Uterus (tissue), 2 donors: ENCODE measurements around the gene ADARB2.

Source experiments
- POLR2A ChIP-seq, 2 donors: fragments of 450-650 bp; IDR thresholded peaks; one replicate each; pipeline ENCODE4 v1.6.1; 2016; ENCODE audit warnings: antibody characterized with exemption in 2 of 2, mild to moderate bottlenecking in 1 of 2, moderate library complexity in 1 of 2
- TF ChIP-seq, protein P1 (sequence below), 4 experiments: fragments of 200-600 bp in 2 of 4; fragments of 450-650 bp in 2 of 4; sonication (generic) in 2 of 4; IDR thresholded peaks; one replicate each; pipeline ENCODE4 v1.5.1; 2016 to 2019; ENCODE audit warnings: antibody characterized with exemption in 4 of 4, mild to moderate bottlenecking in 2 of 4, moderate library complexity in 1 of 4

- TF ChIP-seq, protein P1, sequence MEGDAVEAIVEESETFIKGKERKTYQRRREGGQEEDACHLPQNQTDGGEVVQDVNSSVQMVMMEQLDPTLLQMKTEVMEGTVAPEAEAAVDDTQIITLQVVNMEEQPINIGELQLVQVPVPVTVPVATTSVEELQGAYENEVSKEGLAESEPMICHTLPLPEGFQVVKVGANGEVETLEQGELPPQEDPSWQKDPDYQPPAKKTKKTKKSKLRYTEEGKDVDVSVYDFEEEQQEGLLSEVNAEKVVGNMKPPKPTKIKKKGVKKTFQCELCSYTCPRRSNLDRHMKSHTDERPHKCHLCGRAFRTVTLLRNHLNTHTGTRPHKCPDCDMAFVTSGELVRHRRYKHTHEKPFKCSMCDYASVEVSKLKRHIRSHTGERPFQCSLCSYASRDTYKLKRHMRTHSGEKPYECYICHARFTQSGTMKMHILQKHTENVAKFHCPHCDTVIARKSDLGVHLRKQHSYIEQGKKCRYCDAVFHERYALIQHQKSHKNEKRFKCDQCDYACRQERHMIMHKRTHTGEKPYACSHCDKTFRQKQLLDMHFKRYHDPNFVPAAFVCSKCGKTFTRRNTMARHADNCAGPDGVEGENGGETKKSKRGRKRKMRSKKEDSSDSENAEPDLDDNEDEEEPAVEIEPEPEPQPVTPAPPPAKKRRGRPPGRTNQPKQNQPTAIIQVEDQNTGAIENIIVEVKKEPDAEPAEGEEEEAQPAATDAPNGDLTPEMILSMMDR (IDR thresholded peaks at IDR 0.05): no peak
- no peak for TF ChIP-seq POLR2A (IDR thresholded peaks at IDR 0.05)
These were observed 128.9 kb downstream of the ADARB2 start for GRCh38 chr10:1608408-1608807.
